C4-2B (cell line): ENCODE results near the gene DPRX.

Experiments used
- ZFX ChIP-seq: fragments of 450-650 bp; IDR thresholded peaks from 2 replicates; pipeline ENCODE4 v1.6.1; 2017
- TF ChIP-seq, protein P1 (sequence below): fragments of 450-650 bp; conservative IDR thresholded peaks from 2 replicates; pipeline ENCODE4 v1.5.1; 2017; ENCODE audit warnings: mild to moderate bottlenecking

DNA sequence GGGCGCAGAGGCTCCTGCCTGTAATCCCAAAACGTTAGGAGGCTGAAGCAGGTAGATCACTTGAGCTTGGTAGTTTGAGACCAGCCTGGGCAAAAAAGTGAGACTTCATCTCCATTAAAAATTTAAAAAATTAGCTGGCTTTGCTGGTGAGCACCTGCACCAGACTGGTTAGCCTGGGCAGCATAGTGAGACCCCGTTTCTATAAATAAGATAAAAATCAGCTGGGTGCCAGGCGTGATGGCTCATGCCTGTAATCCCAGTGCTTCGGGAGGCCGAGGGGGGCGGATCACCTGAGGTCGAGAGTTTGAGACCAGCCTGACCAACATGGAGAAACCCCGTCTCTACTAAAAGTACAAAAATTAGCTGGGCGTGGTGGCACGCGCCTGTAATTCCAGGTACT lies 32.4 kb downstream of the DPRX start:
- TF ChIP-seq, protein P1, sequence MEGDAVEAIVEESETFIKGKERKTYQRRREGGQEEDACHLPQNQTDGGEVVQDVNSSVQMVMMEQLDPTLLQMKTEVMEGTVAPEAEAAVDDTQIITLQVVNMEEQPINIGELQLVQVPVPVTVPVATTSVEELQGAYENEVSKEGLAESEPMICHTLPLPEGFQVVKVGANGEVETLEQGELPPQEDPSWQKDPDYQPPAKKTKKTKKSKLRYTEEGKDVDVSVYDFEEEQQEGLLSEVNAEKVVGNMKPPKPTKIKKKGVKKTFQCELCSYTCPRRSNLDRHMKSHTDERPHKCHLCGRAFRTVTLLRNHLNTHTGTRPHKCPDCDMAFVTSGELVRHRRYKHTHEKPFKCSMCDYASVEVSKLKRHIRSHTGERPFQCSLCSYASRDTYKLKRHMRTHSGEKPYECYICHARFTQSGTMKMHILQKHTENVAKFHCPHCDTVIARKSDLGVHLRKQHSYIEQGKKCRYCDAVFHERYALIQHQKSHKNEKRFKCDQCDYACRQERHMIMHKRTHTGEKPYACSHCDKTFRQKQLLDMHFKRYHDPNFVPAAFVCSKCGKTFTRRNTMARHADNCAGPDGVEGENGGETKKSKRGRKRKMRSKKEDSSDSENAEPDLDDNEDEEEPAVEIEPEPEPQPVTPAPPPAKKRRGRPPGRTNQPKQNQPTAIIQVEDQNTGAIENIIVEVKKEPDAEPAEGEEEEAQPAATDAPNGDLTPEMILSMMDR: no peak
- no peak for TF ChIP-seq ZFX
